IPS-NIHi11 (cell line): ENCODE measurements around the gene LGI4.
"Not testable (repeated sequence)": the region's sequence is repeated elsewhere in the genome, so short reads cannot be mapped to it uniquely, and the experiment has no call there.

Source experiments
- DNase-seq: peaks from one replicate; pipeline ENCODE4 v3.0.0; 2012; ENCODE audit warnings: mixed read lengths, low spot score

LGI4 gene

GRCh38 chr19:35105411-35106290 lies 29.2 kb downstream of the LGI4 start:
- DNase-seq, result no peak

DNA sequence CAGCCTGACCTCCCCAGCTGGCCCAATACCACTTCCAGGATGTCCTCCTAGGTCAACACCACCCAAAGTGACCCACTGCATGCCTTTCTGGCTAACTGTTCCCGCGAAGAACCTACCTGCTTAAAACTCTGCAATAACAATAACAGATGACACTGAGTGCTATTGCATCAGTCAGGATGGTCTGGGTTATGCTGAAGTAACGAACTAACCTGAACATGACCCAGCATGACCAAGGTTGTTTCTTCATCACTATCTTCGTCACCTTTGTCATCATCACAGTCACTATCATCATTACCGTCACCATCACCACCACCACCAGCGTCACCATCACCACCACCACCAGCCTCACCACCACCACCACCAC lies 29.8 kb downstream of the LGI4 start:
- no peak for DNase-seq

DNA sequence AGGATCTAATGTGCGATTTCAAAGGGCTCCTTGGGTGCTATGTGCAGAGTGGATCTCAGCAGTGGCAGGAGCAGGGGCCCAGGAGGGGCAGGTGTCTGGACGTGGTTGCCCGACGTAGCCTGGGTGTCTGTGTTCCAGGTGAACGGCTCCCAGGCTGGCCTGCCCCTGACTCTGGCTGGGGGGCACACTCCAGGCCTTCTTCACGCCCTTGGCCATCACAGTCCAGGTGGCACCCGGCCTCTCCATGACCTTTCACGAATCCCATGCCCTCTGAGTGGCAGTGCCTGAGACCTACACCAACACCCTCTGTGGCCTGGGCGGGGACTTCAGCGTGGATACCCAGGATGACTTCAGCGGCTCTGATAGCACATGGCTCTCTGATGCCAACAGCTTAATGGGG lies 30.5 kb downstream of the LGI4 start:
- no peak for DNase-seq

GRCh38 chr19:35103614-35104013 lies 31.2 kb downstream of the LGI4 start:
- DNase-seq, result not testable (repeated sequence)

DNA sequence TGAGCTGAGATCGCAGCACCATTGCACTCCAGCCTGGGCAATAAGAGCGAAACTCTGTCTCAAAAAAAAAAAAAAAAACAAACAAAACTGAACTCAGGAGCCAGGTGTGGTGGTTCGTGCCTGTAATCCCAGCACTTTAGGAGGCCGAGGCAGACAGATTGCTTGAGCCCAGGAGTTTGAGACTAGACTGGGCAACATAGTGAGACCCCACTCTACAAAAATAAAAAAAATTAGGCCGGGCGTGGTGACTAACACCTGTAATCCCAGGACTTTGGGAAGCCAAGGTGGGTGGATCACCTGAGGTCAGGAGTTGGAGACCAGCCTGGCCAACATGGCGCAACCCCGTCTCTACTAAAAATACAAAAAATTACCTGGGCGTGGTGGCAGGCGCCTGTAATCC lies 32.9 kb downstream of the LGI4 start:
- not testable (repeated sequence) for DNase-seq

DNA sequence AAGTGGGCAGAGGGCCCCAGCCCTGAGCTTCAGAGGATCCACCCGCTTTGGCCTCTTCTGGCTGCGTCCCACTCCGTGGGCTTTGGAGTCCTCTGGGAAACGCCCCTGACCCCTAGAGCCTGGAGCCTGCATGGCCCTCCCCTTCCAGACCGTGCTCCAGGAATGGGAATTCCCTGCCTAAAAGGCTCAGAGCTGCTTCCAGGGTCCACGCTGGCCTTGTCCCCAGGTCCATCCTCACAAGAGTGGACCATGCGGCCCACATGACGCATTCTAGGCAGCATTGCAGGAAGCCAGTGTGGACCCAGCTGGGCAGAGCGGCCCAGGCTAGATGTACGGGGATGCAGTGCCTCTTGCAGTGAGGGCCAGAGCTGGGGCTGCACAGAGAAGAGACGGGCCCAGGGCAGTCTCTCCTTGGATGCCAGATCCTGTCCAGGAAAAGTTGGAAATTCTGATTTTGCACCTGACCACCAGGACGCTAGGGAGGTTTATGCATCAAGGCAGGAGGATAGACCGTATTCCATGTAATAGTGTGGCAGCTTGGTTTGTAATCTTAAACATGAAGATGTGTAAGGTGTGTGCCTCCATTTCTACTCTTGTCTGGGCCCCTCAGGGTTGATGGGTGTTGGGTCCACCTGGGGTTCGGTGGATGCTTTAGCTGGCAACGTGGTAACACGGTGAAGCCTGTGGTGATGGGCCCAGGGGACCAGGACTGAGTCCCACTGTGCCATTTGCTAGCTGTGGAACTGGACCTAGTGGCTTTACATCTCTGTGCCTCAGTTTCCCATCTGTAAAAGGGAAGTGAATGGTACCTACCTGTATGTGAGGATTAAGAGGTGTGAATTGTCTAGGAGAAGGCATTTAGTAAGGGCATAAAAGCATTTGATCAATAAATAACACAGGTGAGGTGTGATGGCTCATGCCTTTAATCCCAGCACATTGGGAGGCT lies 34.0 kb downstream of the LGI4 start:
- DNase-seq, result no peak

- no peak for DNase-seq
Observed at GRCh38 chr19:35099897-35100275, 35.0 kb downstream of the LGI4 start.

DNA sequence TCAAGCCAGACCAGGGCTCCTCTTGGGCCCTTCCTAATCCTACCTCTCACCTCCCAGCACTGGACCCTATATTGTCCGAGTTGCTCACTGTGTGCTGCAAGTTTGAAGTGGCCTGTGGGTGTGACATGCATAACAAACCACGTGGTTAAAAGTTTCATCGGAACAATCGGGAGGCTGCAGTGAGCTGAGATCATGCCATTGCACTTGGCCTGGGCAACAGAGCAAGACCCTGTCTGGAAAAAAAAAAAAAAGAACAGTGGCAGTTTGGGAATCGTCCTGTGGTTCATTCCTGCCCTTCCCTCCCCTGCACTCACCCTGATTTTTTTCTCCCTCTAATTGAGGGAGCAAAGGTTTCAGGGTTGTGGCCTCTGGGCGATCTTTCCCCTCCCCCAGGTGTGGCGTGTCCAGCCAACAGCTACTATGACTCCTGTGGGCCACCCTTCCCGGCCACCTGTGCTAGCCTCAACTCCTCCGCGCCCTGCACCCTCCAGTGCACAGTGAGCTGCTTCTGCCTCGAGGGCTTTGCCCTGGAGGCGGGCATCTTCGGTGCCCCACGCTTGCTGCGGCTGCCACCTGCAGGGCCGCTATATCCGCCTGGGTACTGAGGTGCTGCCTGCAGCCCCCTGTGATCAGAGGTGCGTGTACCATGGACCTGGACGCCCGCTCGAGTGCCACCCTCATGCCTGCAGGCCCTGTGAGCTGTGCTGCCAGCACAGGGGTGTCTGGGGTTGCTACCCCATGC lies 35.5 kb downstream of the LGI4 start:
- no peak for DNase-seq

DNA sequence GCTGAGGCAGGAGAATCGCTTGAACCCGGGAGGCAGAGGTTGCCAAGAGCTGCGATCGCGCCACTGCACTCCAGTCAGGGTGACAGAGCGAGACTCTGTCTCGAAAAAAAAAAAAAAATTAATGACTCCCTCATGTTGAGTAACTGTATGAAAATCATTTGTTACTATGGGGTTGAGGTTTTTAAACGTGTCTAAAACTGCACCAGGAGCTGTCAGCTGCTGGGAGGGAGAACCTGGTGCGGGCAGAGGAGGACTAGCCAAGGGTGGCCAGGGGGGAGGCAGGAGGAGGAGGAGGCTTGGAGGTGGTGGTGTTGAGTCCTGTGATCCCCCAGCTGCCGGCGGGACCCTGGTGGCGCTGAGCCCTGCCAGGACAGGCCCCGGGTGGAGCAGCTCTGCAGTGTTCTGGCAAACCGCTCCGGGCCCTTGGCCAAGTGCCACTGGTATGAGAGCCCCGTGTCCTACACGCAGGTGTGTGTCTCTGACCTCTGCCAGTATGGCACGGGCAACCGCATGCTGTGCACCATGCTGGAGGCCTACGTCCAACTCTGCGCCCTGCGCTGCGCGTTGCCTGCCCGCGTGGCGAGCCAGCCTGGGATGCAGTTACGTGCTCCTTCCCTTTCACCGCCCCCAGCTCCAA lies 36.3 kb downstream of the LGI4 start:
- DNase-seq, result no peak

DNA sequence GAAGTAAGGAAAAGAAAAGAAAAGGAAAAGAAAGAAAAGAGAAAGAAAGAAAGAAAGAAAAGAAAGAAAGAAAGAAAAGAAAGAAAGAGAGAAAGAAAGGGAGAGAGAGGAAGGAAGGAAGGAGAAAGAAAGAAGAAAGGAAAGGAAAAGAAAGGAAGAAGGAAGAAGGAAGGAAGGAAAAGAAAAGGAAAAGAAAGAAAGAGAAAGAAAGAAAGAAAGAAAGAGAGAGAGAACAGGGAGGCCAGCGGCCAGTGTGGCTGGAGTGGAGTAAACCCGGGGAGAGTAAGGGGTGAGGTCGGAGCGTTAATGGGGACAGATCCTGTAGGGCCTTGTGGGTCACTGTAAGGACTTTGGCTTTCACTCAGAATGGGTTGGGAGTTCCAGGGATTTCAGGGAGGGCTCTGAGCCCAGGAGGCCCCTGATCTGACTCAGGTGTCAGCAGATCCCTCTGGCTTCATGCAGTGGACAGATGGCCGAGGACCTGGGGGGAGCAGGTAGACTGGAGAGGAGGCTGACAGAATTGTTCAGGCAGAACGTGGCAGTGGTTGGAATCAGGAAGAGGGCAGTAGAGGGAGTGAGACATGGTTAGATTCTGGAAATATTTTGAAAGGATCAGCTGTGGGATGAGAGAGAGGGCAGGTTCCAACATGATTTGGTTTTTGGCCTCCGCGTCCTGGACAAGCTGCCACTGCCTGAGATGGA lies 39.0 kb downstream of the LGI4 start:
- DNase-seq, result no peak

DNA sequence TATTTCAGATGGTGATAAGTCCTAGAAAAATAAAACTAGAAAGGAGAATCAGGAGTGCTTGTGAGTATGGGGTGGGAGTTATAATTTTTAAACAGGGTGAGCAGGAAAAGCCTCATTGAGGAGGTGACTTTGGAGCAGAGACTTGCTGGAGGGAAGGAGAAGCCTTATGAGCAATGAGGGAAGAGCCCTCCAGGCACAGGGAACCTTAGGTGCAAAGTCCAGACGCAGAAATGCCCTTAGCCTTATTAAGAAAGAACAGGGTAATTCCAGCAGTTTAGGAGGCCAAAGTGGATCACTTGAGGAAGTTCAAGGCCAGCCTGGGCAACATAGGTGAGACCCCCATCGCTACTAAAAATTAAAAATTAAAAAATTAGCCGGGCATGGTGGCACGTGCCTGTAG lies 40.2 kb downstream of the LGI4 start:
- DNase-seq, result no peak

- no peak for DNase-seq
Observed at GRCh38 chr19:35093941-35094647, 40.8 kb downstream of the LGI4 start.

DNA sequence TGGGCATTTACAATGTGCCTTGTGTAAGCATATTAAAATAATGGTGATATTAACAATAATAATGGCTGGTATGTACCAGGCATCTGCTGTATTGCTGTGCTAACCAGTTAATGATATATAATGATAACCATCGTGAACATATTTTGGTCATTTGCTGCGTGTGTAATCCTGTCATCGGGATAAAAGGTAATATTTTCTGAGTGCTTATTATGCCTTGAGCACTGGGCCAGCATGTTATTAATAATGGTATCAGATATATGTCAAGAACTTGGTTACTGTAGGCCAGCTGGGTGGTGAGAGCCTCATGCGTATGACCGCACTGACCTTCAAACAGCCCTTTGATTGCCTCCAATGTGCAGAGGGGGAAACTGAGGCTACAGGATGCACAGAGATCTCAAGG lies 41.4 kb downstream of the LGI4 start:
- DNase-seq, result no peak

GRCh38 chr19:35090506-35091214 lies 44.2 kb downstream of the LGI4 start:
- peak; percentile 87 for DNase-seq

DNA sequence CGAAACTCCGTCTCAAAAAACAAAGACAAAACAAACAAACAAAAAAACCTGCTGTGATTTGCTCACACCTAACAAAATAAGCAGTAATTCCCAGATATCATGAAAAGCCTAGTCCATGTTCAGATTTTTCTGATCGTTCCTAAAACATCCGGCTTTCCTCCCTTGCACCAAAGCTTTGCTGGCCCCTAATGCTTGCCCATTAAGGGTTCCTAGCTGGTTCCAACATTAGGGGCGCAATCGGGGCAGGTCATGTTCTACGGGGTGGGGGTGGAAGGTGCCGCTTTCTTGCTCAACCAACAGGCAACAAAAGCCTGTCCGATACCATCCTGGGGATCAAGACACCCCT lies 44.7 kb downstream of the LGI4 start:
- DNase-seq, result no peak

DNA sequence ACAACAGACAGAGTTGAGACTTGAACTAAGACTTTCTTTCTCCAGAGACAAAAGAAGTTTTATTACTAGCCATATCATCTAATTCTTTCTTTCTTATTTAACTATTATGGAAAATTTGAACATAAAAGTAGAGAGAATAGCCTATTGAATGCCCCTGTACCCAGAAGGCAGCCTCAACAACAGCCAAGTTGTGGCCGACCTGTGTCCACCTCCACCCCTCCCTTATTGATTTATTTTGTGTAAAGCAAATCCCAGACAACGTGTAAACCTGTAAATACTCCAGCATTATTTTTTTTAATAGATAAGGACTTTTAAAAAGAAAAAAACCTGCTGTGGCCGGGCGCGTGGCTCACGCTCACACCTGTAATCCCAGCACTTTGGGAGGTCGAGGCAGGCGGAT lies 45.3 kb downstream of the LGI4 start:
- no peak for DNase-seq

GRCh38 chr19:35088131-35088913 lies 46.5 kb downstream of the LGI4 start:
- DNase-seq, result peak; percentile 9

DNA sequence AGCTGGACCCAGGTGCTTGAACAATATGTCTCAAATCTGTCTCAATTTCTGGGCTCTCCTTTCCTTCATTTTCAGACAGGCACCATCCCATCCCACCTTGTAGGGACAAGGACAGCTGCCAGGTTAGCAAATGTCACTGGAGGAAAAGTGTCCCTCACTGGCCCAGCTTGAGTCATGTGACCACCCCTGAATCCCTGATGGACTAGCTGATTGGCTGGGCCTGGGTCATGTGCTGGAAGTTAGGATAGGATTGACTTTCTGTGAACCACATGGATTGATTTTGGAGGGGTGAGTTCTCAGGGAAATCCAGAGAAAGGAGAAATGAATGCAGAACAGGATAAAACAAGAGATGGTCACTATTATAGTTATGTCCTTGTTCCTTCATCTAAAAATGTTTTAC lies 47.5 kb downstream of the LGI4 start:
- peak; percentile 27 for DNase-seq

GRCh38 chr19:35086455-35086854 lies 48.4 kb downstream of the LGI4 start:
- no peak for DNase-seq
